HG03175 (cell line): ENCODE measurements around the gene SRRM2.

ENCODE experiments used
- ATAC-seq: cut with Tn5 transposase; IDR thresholded peaks from one replicate; pipeline ENCODE4 v1.9.1; 2021; ENCODE audit warnings: mild to moderate bottlenecking, moderate library complexity; ENCODE audit not compliant: unreplicated experiment

Gene SRRM2

GRCh38 chr16:2737895-2738418 lies 14.5 kb upstream of the SRRM2 start:
- no peak for ATAC-seq

- ATAC-seq, result no peak
These were observed 13.8 kb upstream of the SRRM2 start for GRCh38 chr16:2738615-2739014.

GRCh38 chr16:2739625-2740430 lies 12.6 kb upstream of the SRRM2 start:
- no peak for ATAC-seq

GRCh38 chr16:2740476-2740875 lies 12.0 kb upstream of the SRRM2 start:
- ATAC-seq, result no peak

GRCh38 chr16:2741168-2741567 lies 11.3 kb upstream of the SRRM2 start:
- no peak for ATAC-seq

GRCh38 chr16:2742323-2743006 lies 10.0 kb upstream of the SRRM2 start:
- ATAC-seq, result no peak

- ATAC-seq, result no peak
These were observed 9.2 kb upstream of the SRRM2 start for GRCh38 chr16:2743007-2743810.

GRCh38 chr16:2744711-2745110 lies 7.7 kb upstream of the SRRM2 start:
- no peak for ATAC-seq

GRCh38 chr16:2745116-2745890 lies 7.1 kb upstream of the SRRM2 start:
- ATAC-seq, result no peak

- ATAC-seq, result no peak
These were observed 6.5 kb upstream of the SRRM2 start for GRCh38 chr16:2745961-2746360.

- ATAC-seq, result no peak
These were observed 3.5 kb upstream of the SRRM2 start for GRCh38 chr16:2748757-2749455.

GRCh38 chr16:2749476-2749875 lies 3.0 kb upstream of the SRRM2 start:
- no peak for ATAC-seq

- ATAC-seq, result no peak
These were observed 2.5 kb upstream of the SRRM2 start for GRCh38 chr16:2749936-2750335.

GRCh38 chr16:2751577-2752034 lies 832 bp upstream of the SRRM2 start:
- no peak for ATAC-seq

GRCh38 chr16:2752850-2753732 lies 653 bp downstream of the SRRM2 start:
- ATAC-seq, result peak; percentile 42

GRCh38 chr16:2753733-2754020 lies 1.2 kb downstream of the SRRM2 start:
- no peak for ATAC-seq

GRCh38 chr16:2755158-2755557 lies 2.7 kb downstream of the SRRM2 start:
- ATAC-seq, result no peak

- ATAC-seq, result no peak
These were observed 4.0 kb downstream of the SRRM2 start for GRCh38 chr16:2756288-2757015.
